Spinal cord (tissue), 4 donors: Measurements from ENCODE around the gene GRIN3A. TPM values are rescaled to one million over a fixed set of nuclear protein-coding genes. Genes with fewer than 3 reads are reported as not detected.

Experiments used
- polyA plus RNA-seq, 2 donors: library from polyadenylated mRNA; unstranded; fragments of 120-200 nt; gene quantifications; one replicate each; pipeline ENCODE4 v1.2.1, GENCODE V29; 2013; ENCODE audit not compliant: insufficient read length in 2 of 2
- total RNA-seq, 2 donors: library from RNA; depleted of rRNA in 1 of 2; stranded (reverse); fragments of 120-200 nt in 1 of 2; fragments of >200 nt in 1 of 2; gene quantifications; one replicate each; pipeline versions ENCODE4 v1.2.3 to v1.2.4, GENCODE V29; 2013 to 2014

Gene GRIN3A
- total and polyA plus RNA-seq, 4 donors: 8.5 to 27.2 (median 20.2) TPM

Other genes with a start within 250 kb of the GRIN3A start
- 10 to 100 TPM; 38.6 to 39.9 TPM for gene RNF20, start 204.8 kb downstream of the GRIN3A start, total RNA-seq
- 10 to 100 TPM; 43.2 to 53.7 TPM for gene RNF20, start 204.8 kb downstream of the GRIN3A start, polyA plus RNA-seq
- gene PPP3R2, start 143.7 kb downstream of the GRIN3A start, total RNA-seq: under 1 TPM; 0.59 to 0.61 TPM
- gene PPP3R2, start 143.7 kb downstream of the GRIN3A start, polyA plus RNA-seq: under 1 TPM; 0.17 to 0.55 TPM